Stimulated activated CD4-positive, alpha-beta T cell treated with anti-CD3 and anti-CD28 coated beads, Interleukin-12 subunit alpha, Interleukin-12 subunit beta, amount 100 ng/mL, for 4 hours (primary cell): ENCODE measurements around the gene PATJ.
A peak's percentile ranks its signal among the peaks of the same experiment; 100 is the strongest.
"Not testable (repeated sequence)": the region's sequence is repeated elsewhere in the genome, so short reads cannot be mapped to it uniquely, and the experiment has no call there.

Experiments
- DNase-seq: peaks from one replicate; pipeline ENCODE4 v3.0.0-alpha.2; 2020

PATJ gene

GRCh38 chr1:62117018-62117750, 374.9 kb downstream of the PATJ start:
- DNase-seq, result no peak

- no peak for DNase-seq
These were observed 384.5 kb downstream of the PATJ start for GRCh38 chr1:62126579-62127290.

GRCh38 chr1:62128745-62129144, 386.5 kb downstream of the PATJ start:
- no peak for DNase-seq

GRCh38 chr1:62131093-62131725, 388.9 kb downstream of the PATJ start:
- no peak for DNase-seq

GRCh38 chr1:62138029-62138428, 395.7 kb downstream of the PATJ start:
- no peak for DNase-seq

- no peak for DNase-seq
These were observed 397.1 kb downstream of the PATJ start for GRCh38 chr1:62139410-62139809.

- no peak for DNase-seq
These were observed 398.4 kb downstream of the PATJ start for GRCh38 chr1:62140666-62141065.

GRCh38 chr1:62142496-62142895, 400.2 kb downstream of the PATJ start:
- no peak for DNase-seq

GRCh38 chr1:62144238-62144831, 402.1 kb downstream of the PATJ start:
- peak; percentile 4 for DNase-seq

GRCh38 chr1:62159940-62160348, 417.7 kb downstream of the PATJ start:
- no peak for DNase-seq

- no peak for DNase-seq
These were observed 419.4 kb downstream of the PATJ start for GRCh38 chr1:62161711-62162110.

GRCh38 chr1:62170380-62170779, 428.1 kb downstream of the PATJ start:
- not testable (repeated sequence) for DNase-seq

GRCh38 chr1:62175568-62176179, 433.4 kb downstream of the PATJ start:
- no peak for DNase-seq

GRCh38 chr1:62176597-62177312, 434.5 kb downstream of the PATJ start:
- no peak for DNase-seq

GRCh38 chr1:62177621-62178020, 435.3 kb downstream of the PATJ start:
- DNase-seq, result no peak

- no peak for DNase-seq
These were observed 436.1 kb downstream of the PATJ start for GRCh38 chr1:62178372-62178771.

GRCh38 chr1:62180054-62180453, 437.8 kb downstream of the PATJ start:
- not testable (repeated sequence) for DNase-seq

GRCh38 chr1:62180639-62181038, 438.4 kb downstream of the PATJ start:
- no peak for DNase-seq

- DNase-seq, result no peak
These were observed 439.3 kb downstream of the PATJ start for GRCh38 chr1:62181532-62181931.

- DNase-seq, result not testable (repeated sequence)
These were observed 439.9 kb downstream of the PATJ start for GRCh38 chr1:62182157-62182556.

GRCh38 chr1:62183164-62184020, 441.1 kb downstream of the PATJ start:
- not testable (repeated sequence) for DNase-seq
